ENCODE measurements around the gene RBPJ.

RBPJ gene

GRCh38 chr4:26337612-26338011 is 16.8 kb downstream of the RBPJ start:
- H3K4me1 Mint-ChIP-seq, result peaks cover 27% of the 10 kb centered on the region

GRCh38 chr4:26342328-26343037 is 21.7 kb downstream of the RBPJ start:
- H3K4me3 Mint-ChIP-seq, result no peak overlapping the region
- H3K4me1 Mint-ChIP-seq, result peaks cover 56% of the 10 kb centered on the region
- no peaks in the 10 kb centered on the region for H3K27me3 Mint-ChIP-seq (ENCODE audit: low read depth)
- no peaks in the 10 kb centered on the region for H3K36me3 Mint-ChIP-seq (ENCODE audit: low read depth)
- peak overlapping the region; percentile 15 to 29 (median 23) for H3K27ac Mint-ChIP-seq
- no peak for TF ChIP-seq CTCF (IDR thresholded peaks at IDR 0.05; ENCODE audit: unreplicated experiment in 3 of 3)
- H3K9me3 Mint-ChIP-seq, result no peaks in the 10 kb centered on the region

More at GRCh38 chr4:26337612-26338011, 16.8 kb downstream of the RBPJ start:
- no peak overlapping the region for H3K4me3 Mint-ChIP-seq
- H3K27ac Mint-ChIP-seq, result no peak overlapping the region
- no peaks in the 10 kb centered on the region for H3K36me3 Mint-ChIP-seq (ENCODE audit: low read depth)
- H3K9me3 Mint-ChIP-seq, result no peaks in the 10 kb centered on the region
- H3K27me3 Mint-ChIP-seq (ENCODE audit: low read depth), result no peaks in the 10 kb centered on the region
- TF ChIP-seq CTCF (IDR thresholded peaks at IDR 0.05; ENCODE audit: unreplicated experiment in 3 of 3), result no peak

GRCh38 chr4:26343038-26343398 is 22.2 kb downstream of the RBPJ start:
- H3K36me3 Mint-ChIP-seq (ENCODE audit: low read depth), result no peaks in the 10 kb centered on the region
- H3K4me3 Mint-ChIP-seq, result no peak overlapping the region
- peaks cover 57% of the 10 kb centered on the region for H3K4me1 Mint-ChIP-seq
- H3K27me3 Mint-ChIP-seq (ENCODE audit: low read depth), result no peaks in the 10 kb centered on the region
- H3K27ac Mint-ChIP-seq, result peak overlapping the region in 2 of 3 experiments; percentile 15 to 29
- no peak for TF ChIP-seq CTCF (IDR thresholded peaks at IDR 0.05; ENCODE audit: unreplicated experiment in 3 of 3)
- no peaks in the 10 kb centered on the region for H3K9me3 Mint-ChIP-seq

GRCh38 chr4:26344901-26345564 is 24.2 kb downstream of the RBPJ start:
- Mint-ChIP-seq H3K4me3 (no peak overlapping the region), H3K9me3 (no peaks in the 10 kb centered on the region), H3K27me3 (ENCODE audit: low read depth) (no peaks in the 10 kb centered on the region), H3K27ac (peak overlapping the region in 2 of 3 experiments; percentile 13 to 27), H3K4me1 (peaks cover 61% of the 10 kb centered on the region), H3K36me3 (ENCODE audit: low read depth) (no peaks in the 10 kb centered on the region)
- no peak for TF ChIP-seq CTCF (IDR thresholded peaks at IDR 0.05; ENCODE audit: unreplicated experiment in 3 of 3)

GRCh38 chr4:26345565-26345938 is 24.7 kb downstream of the RBPJ start:
- H3K4me1 Mint-ChIP-seq, result peaks cover 58% of the 10 kb centered on the region
- no peaks in the 10 kb centered on the region for H3K27me3 Mint-ChIP-seq (ENCODE audit: low read depth)
- H3K36me3 Mint-ChIP-seq (ENCODE audit: low read depth), result no peaks in the 10 kb centered on the region
- peak overlapping the region; percentile 13 to 47 (median 27) for H3K27ac Mint-ChIP-seq
- H3K9me3 Mint-ChIP-seq, result no peaks in the 10 kb centered on the region
- TF ChIP-seq CTCF (IDR thresholded peaks at IDR 0.05; ENCODE audit: unreplicated experiment in 3 of 3), result no peak
- H3K4me3 Mint-ChIP-seq, result no peak overlapping the region

All from nephron (organoid).